Measurements from ENCODE around the gene CES5A.

The CES5A gene

GRCh38 chr16:55901566-55902217 lies 26.5 kb upstream of the CES5A start:
- H3K27me3 ChIP-seq (ENCODE audit: control insufficient read depth, low read length): no peaks in the 10 kb centered on the region
- no peaks in the 10 kb centered on the region for H3K4me1 ChIP-seq (ENCODE audit: control insufficient read depth, low read length)
- TF ChIP-seq CTCF (IDR thresholded peaks at IDR 0.05; ENCODE audit: low read depth, low read length, poor library complexity, severe bottlenecking) (no peak), EZH2phosphoT487 (IDR thresholded peaks at IDR 0.05; ENCODE audit: borderline replicate concordance, low read length) (no peak)
- H4K20me1 ChIP-seq (ENCODE audit: control insufficient read depth, insufficient read depth, low read depth, low read length): no peaks in the 10 kb centered on the region
- H3K9me2 ChIP-seq (replicated peaks; ENCODE audit: control insufficient read depth, low read length): no peaks in the 10 kb centered on the region
- no peaks in the 10 kb centered on the region for H3K9me3 ChIP-seq (ENCODE audit: control insufficient read depth, insufficient read depth, low read length)
- no peaks in the 10 kb centered on the region for H3K36me3 ChIP-seq (ENCODE audit: control insufficient read depth, low read length)
- no peaks in the 10 kb centered on the region for H3K79me2 ChIP-seq (ENCODE audit: control insufficient read depth, low read length)
- no peak overlapping the region for H3K4me3 ChIP-seq (ENCODE audit: low read length)
- no peak overlapping the region for H3K27ac ChIP-seq (ENCODE audit: low read depth, low read length)
- no peaks in the 10 kb centered on the region for H3F3A ChIP-seq (ENCODE audit: control insufficient read depth, insufficient read depth)
- no peak overlapping the region for H3K4me2 ChIP-seq (ENCODE audit: low read length)

GRCh38 chr16:55900616-55901393 lies 25.6 kb upstream of the CES5A start:
- H3K4me1 ChIP-seq (ENCODE audit: control insufficient read depth, low read length): no peaks in the 10 kb centered on the region
- no peaks in the 10 kb centered on the region for H3K9me3 ChIP-seq (ENCODE audit: control insufficient read depth, insufficient read depth, low read length)
- no peak overlapping the region for H3K4me3 ChIP-seq (ENCODE audit: low read length)
- H3F3A ChIP-seq (ENCODE audit: control insufficient read depth, insufficient read depth): no peaks in the 10 kb centered on the region
- H3K79me2 ChIP-seq (ENCODE audit: control insufficient read depth, low read length): no peaks in the 10 kb centered on the region
- no peaks in the 10 kb centered on the region for H4K20me1 ChIP-seq (ENCODE audit: control insufficient read depth, insufficient read depth, low read depth, low read length)
- H3K9me2 ChIP-seq (replicated peaks; ENCODE audit: control insufficient read depth, low read length): no peaks in the 10 kb centered on the region
- no peaks in the 10 kb centered on the region for H3K36me3 ChIP-seq (ENCODE audit: control insufficient read depth, low read length)
- TF ChIP-seq CTCF (IDR thresholded peaks at IDR 0.05; ENCODE audit: low read depth, low read length, poor library complexity, severe bottlenecking): no peak
- no peak for TF ChIP-seq EZH2phosphoT487 (IDR thresholded peaks at IDR 0.05; ENCODE audit: borderline replicate concordance, low read length)
- H3K27ac ChIP-seq (ENCODE audit: low read depth, low read length): no peak overlapping the region
- no peaks in the 10 kb centered on the region for H3K27me3 ChIP-seq (ENCODE audit: control insufficient read depth, low read length)
- no peak overlapping the region for H3K4me2 ChIP-seq (ENCODE audit: low read length)

GRCh38 chr16:55899857-55900256 lies 24.7 kb upstream of the CES5A start:
- H3K79me2 ChIP-seq (ENCODE audit: control insufficient read depth, low read length): no peaks in the 10 kb centered on the region
- H4K20me1 ChIP-seq (ENCODE audit: control insufficient read depth, insufficient read depth, low read depth, low read length): no peaks in the 10 kb centered on the region
- no peak overlapping the region for H3K27ac ChIP-seq (ENCODE audit: low read depth, low read length)
- H3K36me3 ChIP-seq (ENCODE audit: control insufficient read depth, low read length): no peaks in the 10 kb centered on the region
- no peaks in the 10 kb centered on the region for H3K9me3 ChIP-seq (ENCODE audit: control insufficient read depth, insufficient read depth, low read length)
- no peaks in the 10 kb centered on the region for H3F3A ChIP-seq (ENCODE audit: control insufficient read depth, insufficient read depth)
- H3K4me1 ChIP-seq (ENCODE audit: control insufficient read depth, low read length): no peaks in the 10 kb centered on the region
- no peaks in the 10 kb centered on the region for H3K9me2 ChIP-seq (replicated peaks; ENCODE audit: control insufficient read depth, low read length)
- TF ChIP-seq EZH2phosphoT487 (IDR thresholded peaks at IDR 0.05; ENCODE audit: borderline replicate concordance, low read length): no peak
- TF ChIP-seq CTCF (IDR thresholded peaks at IDR 0.05; ENCODE audit: low read depth, low read length, poor library complexity, severe bottlenecking): no peak
- H3K4me3 ChIP-seq (ENCODE audit: low read length): no peak overlapping the region
- H3K4me2 ChIP-seq (ENCODE audit: low read length): no peak overlapping the region
- no peaks in the 10 kb centered on the region for H3K27me3 ChIP-seq (ENCODE audit: control insufficient read depth, low read length)

All from DOHH2 (cell line).